Measurements from ENCODE around the gene ARL15. TPM values are rescaled to one million over a fixed set of nuclear protein-coding genes. Genes with fewer than 3 reads are reported as not detected.

Gene ARL15
- total RNA-seq, 1 donor from 2014 or later: 10.4 TPM

DNA sequence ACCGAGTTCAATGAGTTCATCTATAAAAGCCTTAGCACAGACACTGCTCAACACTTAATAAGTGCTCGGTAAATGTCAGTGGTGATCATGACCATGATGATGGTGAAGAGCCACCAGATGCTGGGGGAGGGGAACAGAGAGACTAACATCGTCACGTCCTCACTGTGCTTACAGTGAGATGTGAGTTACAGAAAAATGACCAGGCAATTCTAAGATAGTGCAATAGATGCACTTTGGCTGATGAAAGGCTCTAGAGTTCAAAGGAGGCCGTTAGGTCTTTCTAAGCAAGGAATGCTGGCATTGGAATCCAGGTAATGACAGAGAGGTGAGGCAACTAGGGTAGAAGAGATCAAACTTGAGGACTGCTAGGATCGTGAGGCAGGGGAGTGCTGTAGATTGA is 36.7 kb downstream of the ARL15 start:
- Mint-ChIP-seq H3K9me3 (no peaks in the 10 kb centered on the region), H3K4me3 (no peak overlapping the region), H3K4me1 (ENCODE audit: low read depth) (no peaks in the 10 kb centered on the region), H3K27ac (no peak overlapping the region), H3K27me3 (ENCODE audit: insufficient read depth) (no peaks in the 10 kb centered on the region), H3K36me3 (ENCODE audit: low read depth) (no peaks in the 10 kb centered on the region)
- intact Hi-C loops (cut with micrococcal nuclease): no loop called here
- no peak for DNase-seq (ENCODE audit: low spot score)

DNA sequence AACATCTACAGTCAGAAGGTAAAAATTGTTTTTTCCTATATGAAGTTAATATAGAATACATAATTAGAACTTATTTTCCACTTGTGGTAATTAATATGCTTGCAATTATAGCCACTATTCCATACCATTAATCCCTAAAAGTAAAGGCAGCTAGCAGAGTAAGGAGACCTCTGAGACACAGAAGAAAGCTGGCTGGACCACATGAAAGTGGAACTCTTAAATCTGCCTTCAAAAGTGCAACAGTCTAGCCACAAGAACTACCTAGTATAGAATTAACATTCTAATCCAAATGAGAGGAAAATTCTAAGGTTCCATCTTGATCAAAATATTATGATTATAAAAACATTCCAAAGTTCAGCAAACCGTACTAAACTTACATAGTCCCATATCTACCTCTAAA is 37.6 kb downstream of the ARL15 start:
- Mint-ChIP-seq H3K27me3 (ENCODE audit: insufficient read depth) (no peaks in the 10 kb centered on the region), H3K36me3 (ENCODE audit: low read depth) (no peaks in the 10 kb centered on the region), H3K4me1 (ENCODE audit: low read depth) (no peaks in the 10 kb centered on the region), H3K9me3 (no peaks in the 10 kb centered on the region), H3K4me3 (no peak overlapping the region), H3K27ac (no peak overlapping the region)
- intact Hi-C loops (cut with micrococcal nuclease): no loop called here
- no peak for DNase-seq (ENCODE audit: low spot score)

DNA sequence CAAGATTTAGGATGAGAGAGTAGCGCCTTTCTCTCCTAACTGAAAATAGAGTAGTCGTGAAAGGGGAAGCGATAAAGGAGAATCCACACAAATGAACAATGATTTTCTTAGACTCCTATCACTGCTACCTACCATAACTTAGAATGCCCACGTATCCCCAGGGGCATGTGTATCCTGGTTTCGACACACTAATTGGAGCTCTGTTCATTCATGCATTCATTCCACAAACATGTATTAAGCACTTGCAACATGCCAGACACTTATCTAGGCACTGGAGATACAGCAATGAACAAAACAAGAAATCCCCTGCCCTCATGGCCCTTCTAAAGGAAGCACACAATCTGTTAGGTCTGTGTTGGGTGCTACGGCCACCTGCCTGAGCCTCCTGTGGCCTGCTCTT is 40.0 kb downstream of the ARL15 start:
- intact Hi-C loops (cut with micrococcal nuclease): no loop called here
- Mint-ChIP-seq H3K27ac (no peak overlapping the region), H3K4me1 (ENCODE audit: low read depth) (no peaks in the 10 kb centered on the region), H3K27me3 (ENCODE audit: insufficient read depth) (no peaks in the 10 kb centered on the region), H3K4me3 (no peak overlapping the region), H3K36me3 (ENCODE audit: low read depth) (no peaks in the 10 kb centered on the region), H3K9me3 (no peaks in the 10 kb centered on the region)
- DNase-seq (ENCODE audit: low spot score): no peak

DNA sequence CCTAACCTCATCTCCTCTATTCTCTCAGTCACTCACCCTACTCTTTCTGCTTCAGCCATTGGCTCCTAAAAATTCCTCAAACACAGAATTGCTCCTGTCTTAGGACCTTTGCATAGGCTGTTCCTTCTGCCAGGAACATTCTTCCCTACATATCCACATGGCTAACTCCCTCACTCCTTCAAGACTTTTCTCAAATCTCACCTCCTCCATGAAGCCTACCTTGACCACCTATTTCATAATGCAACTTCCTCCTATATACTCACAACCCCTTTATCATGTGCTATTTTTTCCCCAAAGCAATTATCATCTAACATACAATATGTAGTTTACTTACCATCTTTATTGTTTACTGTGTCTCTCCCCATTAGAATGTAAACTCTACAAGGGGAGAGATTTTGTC is 45.8 kb downstream of the ARL15 start:
- Mint-ChIP-seq H3K27ac (no peak overlapping the region), H3K9me3 (no peaks in the 10 kb centered on the region), H3K36me3 (ENCODE audit: low read depth) (no peaks in the 10 kb centered on the region), H3K4me1 (ENCODE audit: low read depth) (no peaks in the 10 kb centered on the region), H3K27me3 (ENCODE audit: insufficient read depth) (no peaks in the 10 kb centered on the region), H3K4me3 (no peak overlapping the region)
- no peak for DNase-seq (ENCODE audit: low spot score)
- intact Hi-C loops (cut with micrococcal nuclease): no loop called here

DNA sequence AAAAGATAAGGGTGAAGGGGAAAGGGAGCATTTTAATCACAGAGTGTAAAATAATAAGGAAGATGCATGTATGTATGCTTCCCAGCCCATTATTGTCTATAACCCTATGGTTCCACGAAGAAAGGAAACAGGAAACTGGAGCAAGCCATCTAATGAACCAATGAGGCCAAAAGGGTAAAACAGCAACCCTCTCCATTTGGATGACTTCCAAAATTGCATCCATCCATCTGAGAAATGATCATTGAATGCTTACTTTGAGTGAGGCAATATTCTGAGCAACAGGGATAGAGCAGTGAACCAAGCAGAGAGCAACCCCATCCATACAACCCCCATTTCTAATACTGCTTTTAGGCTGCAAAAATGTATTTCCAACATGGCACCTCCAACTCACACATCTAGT is 46.9 kb downstream of the ARL15 start:
- Mint-ChIP-seq H3K27ac (no peak overlapping the region), H3K4me1 (ENCODE audit: low read depth) (no peaks in the 10 kb centered on the region), H3K36me3 (ENCODE audit: low read depth) (no peaks in the 10 kb centered on the region), H3K27me3 (ENCODE audit: insufficient read depth) (no peaks in the 10 kb centered on the region), H3K9me3 (no peaks in the 10 kb centered on the region), H3K4me3 (no peak overlapping the region)
- no peak for DNase-seq (ENCODE audit: low spot score)
- intact Hi-C loops (cut with micrococcal nuclease): no loop called here

DNA sequence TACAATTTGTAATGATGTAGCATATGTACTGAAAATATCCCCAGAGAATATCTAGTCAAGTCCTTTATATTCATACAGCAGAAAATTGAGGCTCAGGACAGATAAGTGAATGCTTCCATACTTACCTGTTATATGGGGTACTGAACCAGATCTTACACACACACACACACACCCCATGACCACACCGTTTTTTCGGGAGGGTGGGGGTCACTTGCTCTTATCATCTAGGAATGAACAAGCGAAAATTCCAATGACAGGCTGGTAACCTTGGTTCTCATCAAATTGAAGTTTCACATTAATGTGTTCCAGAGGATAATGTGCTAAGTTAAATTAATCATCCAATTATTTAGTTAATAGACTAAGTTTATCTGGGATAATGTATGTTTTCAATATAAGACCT is 48.8 kb downstream of the ARL15 start:
- H3K27me3 Mint-ChIP-seq (ENCODE audit: insufficient read depth): no peaks in the 10 kb centered on the region
- no peak overlapping the region for H3K27ac Mint-ChIP-seq
- intact Hi-C loops (cut with micrococcal nuclease): no loop called here
- no peaks in the 10 kb centered on the region for H3K36me3 Mint-ChIP-seq (ENCODE audit: low read depth)
- no peaks in the 10 kb centered on the region for H3K9me3 Mint-ChIP-seq
- H3K4me3 Mint-ChIP-seq: no peak overlapping the region
- no peak for DNase-seq (ENCODE audit: low spot score)
- peaks cover 7% of the 10 kb centered on the region for H3K4me1 Mint-ChIP-seq (ENCODE audit: low read depth)

DNA sequence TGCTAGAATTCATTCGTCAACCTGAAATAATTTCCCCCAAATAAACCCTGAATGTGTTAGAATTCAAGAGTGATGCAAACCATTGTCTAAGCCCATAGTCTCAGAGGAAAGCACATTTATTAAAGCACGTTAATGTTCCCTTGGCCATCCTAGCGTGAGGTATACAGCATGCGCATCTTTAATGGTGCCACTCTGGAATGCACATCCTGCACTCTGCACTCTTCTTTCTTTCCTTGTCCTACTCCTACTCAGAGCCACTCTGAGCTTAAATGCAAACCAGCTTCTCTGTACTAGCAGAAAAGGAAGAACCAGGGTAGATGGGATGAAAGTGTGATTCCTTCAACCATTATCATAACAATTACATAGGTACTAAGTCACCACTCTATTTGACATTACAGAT is 50.4 kb downstream of the ARL15 start:
- no peak for DNase-seq (ENCODE audit: low spot score)
- no peaks in the 10 kb centered on the region for H3K27me3 Mint-ChIP-seq (ENCODE audit: insufficient read depth)
- no peaks in the 10 kb centered on the region for H3K36me3 Mint-ChIP-seq (ENCODE audit: low read depth)
- H3K4me3 Mint-ChIP-seq: no peak overlapping the region
- no peak overlapping the region for H3K27ac Mint-ChIP-seq
- peaks cover 7% of the 10 kb centered on the region for H3K4me1 Mint-ChIP-seq (ENCODE audit: low read depth)
- no peaks in the 10 kb centered on the region for H3K9me3 Mint-ChIP-seq
- intact Hi-C loops (cut with micrococcal nuclease): no loop called here

DNA sequence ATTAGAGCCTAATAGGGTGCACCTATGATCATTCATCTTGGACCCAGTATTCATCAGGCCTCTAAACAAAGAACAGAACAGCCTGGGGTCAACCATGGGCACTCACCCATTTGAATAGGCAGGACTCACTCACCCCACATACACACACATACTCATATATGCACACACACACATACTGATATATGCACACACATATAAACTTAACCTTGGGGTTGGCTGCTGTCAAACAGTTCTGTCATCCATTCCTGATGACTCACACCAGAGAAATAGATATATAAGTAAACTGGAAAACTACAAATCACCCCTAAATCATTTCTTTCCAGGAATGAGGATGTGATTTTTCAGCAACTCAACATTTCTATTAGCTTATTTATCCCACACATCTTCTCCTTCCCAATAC is 51.3 kb downstream of the ARL15 start:
- Mint-ChIP-seq H3K4me3 (no peak overlapping the region), H3K36me3 (ENCODE audit: low read depth) (no peaks in the 10 kb centered on the region), H3K27ac (no peak overlapping the region), H3K4me1 (ENCODE audit: low read depth) (peaks cover 7% of the 10 kb centered on the region), H3K27me3 (ENCODE audit: insufficient read depth) (no peaks in the 10 kb centered on the region), H3K9me3 (no peaks in the 10 kb centered on the region)
- intact Hi-C loops (cut with micrococcal nuclease): no loop called here
- DNase-seq (ENCODE audit: low spot score): no peak

DNA sequence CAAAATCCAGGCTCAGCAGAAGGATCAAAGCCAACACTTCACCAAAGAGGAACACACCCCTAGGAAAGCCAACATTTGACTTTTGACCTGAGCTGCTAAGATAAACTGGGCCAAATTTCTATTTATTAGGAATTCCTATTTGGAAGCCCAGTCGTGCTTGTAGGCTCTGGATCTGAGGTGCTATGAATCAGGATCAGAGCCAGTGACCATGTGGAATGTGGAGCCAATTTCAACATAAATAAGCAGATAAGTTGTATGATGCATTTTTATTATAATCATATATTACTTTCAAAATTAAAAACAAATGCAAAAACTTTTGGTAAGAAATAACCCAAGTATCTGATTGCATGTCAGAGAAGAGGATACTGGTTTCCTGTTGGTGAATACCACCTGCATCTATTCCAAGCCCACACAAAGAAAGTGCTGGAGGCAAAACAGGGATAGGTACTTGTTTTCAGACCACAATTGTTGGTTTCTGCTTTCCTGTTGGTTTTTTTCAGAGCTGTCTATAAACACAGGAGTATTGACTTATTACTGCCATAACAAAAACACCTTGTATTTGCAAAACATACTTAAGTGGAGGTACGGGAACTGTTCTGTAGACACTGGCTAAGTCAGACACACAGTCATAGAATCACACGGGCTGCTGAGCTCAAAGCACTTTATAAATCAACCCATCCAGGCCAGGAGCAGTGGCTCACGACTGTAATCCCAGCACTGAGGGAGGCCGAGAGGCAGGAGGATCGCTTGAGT is 52.8 kb downstream of the ARL15 start:
- no peak overlapping the region for H3K27ac Mint-ChIP-seq
- intact Hi-C loops (cut with micrococcal nuclease): no loop called here
- peaks cover 7% of the 10 kb centered on the region for H3K4me1 Mint-ChIP-seq (ENCODE audit: low read depth)
- no peaks in the 10 kb centered on the region for H3K27me3 Mint-ChIP-seq (ENCODE audit: insufficient read depth)
- H3K4me3 Mint-ChIP-seq: no peak overlapping the region
- H3K9me3 Mint-ChIP-seq: no peaks in the 10 kb centered on the region
- H3K36me3 Mint-ChIP-seq (ENCODE audit: low read depth): no peaks in the 10 kb centered on the region
- no peak for DNase-seq (ENCODE audit: low spot score)

DNA sequence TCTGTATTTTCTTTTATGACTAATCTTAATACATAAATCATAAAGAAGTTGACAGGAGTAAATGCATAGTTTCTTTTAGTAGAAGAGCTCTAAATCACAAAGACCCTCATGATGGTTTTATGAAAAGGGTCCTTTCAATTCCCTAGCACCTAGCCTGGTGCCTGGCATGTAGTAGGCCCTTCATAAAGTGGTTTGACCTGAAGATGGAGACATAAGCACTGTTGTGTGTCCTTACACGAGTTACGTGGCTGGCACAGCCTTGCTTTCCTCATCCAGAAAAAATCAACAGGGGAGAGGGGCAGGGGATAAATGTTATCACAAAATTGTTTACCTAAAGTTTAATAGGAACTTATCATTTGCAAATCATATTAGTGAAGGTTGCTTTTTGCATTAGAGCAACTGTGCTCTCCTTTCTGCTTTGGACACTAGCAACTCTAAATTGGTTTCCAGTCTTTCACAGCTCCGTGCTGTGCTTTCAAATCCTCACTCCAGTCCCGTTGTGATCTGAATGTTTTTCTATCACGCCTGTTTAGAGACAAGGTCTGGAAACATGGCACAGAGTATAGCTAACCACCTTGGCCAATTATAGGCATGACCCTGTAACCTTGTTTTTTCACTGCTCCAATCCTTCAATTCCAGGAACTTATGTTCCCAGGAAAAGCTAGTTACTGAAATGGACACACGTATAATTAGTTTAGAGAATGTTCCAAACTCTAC is 55.7 kb downstream of the ARL15 start:
- no peak overlapping the region for H3K4me3 Mint-ChIP-seq
- H3K9me3 Mint-ChIP-seq: no peaks in the 10 kb centered on the region
- no peaks in the 10 kb centered on the region for H3K36me3 Mint-ChIP-seq (ENCODE audit: low read depth)
- peaks cover 7% of the 10 kb centered on the region for H3K4me1 Mint-ChIP-seq (ENCODE audit: low read depth)
- intact Hi-C loops (cut with micrococcal nuclease): no loop called here
- DNase-seq (ENCODE audit: low spot score): no peak
- no peaks in the 10 kb centered on the region for H3K27me3 Mint-ChIP-seq (ENCODE audit: insufficient read depth)
- no peak overlapping the region for H3K27ac Mint-ChIP-seq

DNA sequence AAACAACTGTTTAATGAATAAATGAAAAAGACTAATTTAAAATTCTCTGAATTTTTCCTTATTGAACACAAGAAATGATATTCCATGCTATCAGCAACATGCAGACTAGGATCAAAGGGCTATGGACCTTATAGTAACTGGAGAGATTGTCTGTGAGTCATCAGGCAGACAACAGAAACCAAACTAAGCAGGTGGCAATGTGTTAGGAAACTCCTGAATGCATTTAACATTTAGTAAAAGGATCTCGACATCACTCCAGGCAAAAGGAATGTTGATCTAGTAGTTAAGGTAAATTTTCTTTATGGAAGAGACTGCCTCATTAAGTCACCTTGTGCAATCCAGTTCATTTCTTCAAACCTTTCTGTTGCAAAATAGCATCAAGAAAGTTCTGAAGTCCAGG is 58.4 kb downstream of the ARL15 start:
- Mint-ChIP-seq H3K4me3 (no peak overlapping the region), H3K4me1 (ENCODE audit: low read depth) (no peaks in the 10 kb centered on the region), H3K36me3 (ENCODE audit: low read depth) (peaks cover 1% of the 10 kb centered on the region), H3K27ac (no peak overlapping the region), H3K27me3 (ENCODE audit: insufficient read depth) (no peaks in the 10 kb centered on the region), H3K9me3 (no peaks in the 10 kb centered on the region)
- no peak for DNase-seq (ENCODE audit: low spot score)
- intact Hi-C loops (cut with micrococcal nuclease): no loop called here

DNA sequence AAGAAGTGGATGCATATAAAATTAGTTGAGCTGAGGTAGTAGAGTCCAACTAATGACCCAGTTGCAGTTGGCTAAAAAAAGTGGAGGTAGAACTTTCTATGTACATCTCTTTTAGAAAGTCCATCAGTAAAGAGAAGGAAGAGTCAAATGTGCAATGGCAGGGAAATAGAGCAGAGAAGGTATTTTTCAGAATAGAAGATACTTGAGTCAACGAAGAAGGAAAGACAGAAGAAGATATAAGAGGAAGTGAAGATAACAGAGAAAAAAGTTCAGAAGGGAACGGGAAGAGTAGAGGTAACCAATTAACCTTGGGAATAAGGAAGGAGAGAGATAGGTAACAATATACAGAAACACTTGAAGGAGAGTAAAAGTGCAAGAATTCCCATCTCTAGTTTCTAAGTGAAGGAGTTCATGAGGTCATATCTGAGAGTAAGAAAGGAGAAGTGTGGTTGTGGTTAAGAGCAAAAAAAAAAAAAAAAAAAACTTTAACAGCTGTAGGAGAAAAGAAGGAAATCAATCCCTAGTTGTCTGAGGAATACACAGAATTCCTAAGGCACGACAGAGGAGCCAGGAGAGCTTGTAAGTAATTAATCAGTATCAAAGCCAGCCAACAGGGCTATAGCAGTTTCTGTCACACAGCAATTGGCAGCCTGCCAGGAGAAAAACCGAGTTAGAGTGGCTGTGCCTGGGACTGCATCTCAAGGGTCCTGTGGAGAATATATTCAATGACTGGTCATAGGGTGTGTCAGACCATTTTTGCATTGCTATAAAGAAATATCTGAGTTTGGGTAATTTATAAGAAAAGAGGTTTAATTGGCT is 61.0 kb downstream of the ARL15 start:
- no peak overlapping the region for H3K4me3 Mint-ChIP-seq
- intact Hi-C loops (cut with micrococcal nuclease): loop anchor here (10.0 kb wide), 1 partner anchor 915 kb away; the partner anchor contains the start of gene GPX8
- no peaks in the 10 kb centered on the region for H3K4me1 Mint-ChIP-seq (ENCODE audit: low read depth)
- H3K36me3 Mint-ChIP-seq (ENCODE audit: low read depth): peaks cover 1% of the 10 kb centered on the region
- no peak for DNase-seq (ENCODE audit: low spot score)
- peaks cover 4% of the 10 kb centered on the region for H3K27me3 Mint-ChIP-seq (ENCODE audit: insufficient read depth)
- no peak overlapping the region for H3K27ac Mint-ChIP-seq
- no peaks in the 10 kb centered on the region for H3K9me3 Mint-ChIP-seq

DNA sequence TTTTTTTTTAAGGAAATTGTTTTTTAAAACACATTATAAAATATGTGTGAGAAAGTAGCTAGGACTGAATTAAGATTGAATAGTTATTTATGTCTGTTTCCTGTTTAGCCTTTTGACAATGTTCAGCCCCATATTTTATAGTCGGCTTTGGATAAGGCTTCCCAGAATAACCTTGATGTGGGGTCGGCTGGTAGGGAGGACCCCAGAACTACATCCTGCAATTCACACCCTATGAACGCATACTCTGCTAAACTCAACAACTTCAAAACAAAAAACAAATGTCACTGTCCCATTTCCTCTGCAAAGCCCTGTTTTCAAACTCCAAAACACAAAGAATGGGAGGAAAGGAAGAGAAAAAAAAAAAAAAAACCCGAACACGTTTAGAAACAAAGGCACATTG is 63.1 kb downstream of the ARL15 start:
- Mint-ChIP-seq H3K36me3 (ENCODE audit: low read depth) (peaks cover 1% of the 10 kb centered on the region), H3K27ac (no peak overlapping the region), H3K4me3 (no peak overlapping the region), H3K27me3 (ENCODE audit: insufficient read depth) (peaks cover 4% of the 10 kb centered on the region), H3K4me1 (ENCODE audit: low read depth) (no peaks in the 10 kb centered on the region), H3K9me3 (no peaks in the 10 kb centered on the region)
- intact Hi-C loops (cut with micrococcal nuclease): loop anchor here (10.0 kb wide), 1 partner anchor 918 kb away; the partner anchor contains the start of gene GPX8
- no peak for DNase-seq (ENCODE audit: low spot score)

All from activated T-helper 1 cell treated with anti-CD3 and anti-CD28 coated beads, Interleukin-12 subunit alpha, Interleukin-12 subunit beta, Interleukin-2, Interleukin-4 antibody, amounts not matched to agents 30 ng/mL and 10 ng/mL and 1 ng/mL, durations not matched to agents 14 hours and 24 hours and 36 hours (primary cell).